IPS DF 6.9 (cell line): Measurements from ENCODE around the gene ASXL2.

Source experiments
- DNase-seq: peaks from one replicate; pipeline ENCODE4 v3.0.0-alpha.2; 2013; ENCODE audit warnings: low read depth, low spot score
- H3K27ac ChIP-seq: one replicate; pipeline ENCODE4 v1.5.1; 2013; ENCODE audit warnings: low read length, control low read depth
- H3K27me3 ChIP-seq: 2 replicates; pipeline ENCODE4 v1.6.1; 2013; ENCODE audit warnings: mild to moderate bottlenecking, low read length; ENCODE audit not compliant: control insufficient read depth, insufficient read depth
- H3K36me3 ChIP-seq: 2 replicates; pipeline ENCODE4 v1.6.1; 2013; ENCODE audit warnings: low read length; ENCODE audit not compliant: control insufficient read depth, insufficient read depth
- H3K4me1 ChIP-seq: 2 replicates; pipeline ENCODE4 v1.6.1; 2013; ENCODE audit warnings: low read length; ENCODE audit not compliant: control insufficient read depth, insufficient read depth
- H3K4me3 ChIP-seq: 2 replicates; pipeline ENCODE4 v1.5.1; 2013; ENCODE audit warnings: mild to moderate bottlenecking, low read length
- H3K9me3 ChIP-seq: 2 replicates; pipeline ENCODE4 v1.6.1; 2013; ENCODE audit warnings: low read length, inconsistent platforms; ENCODE audit not compliant: control insufficient read depth, insufficient read depth
- WGBS: extraction: QIAGEN DNeasy Blood & Tissue Kit; methylation state at CpG from one replicate; pipeline ENCODE4 v1.1.7; 2013; ENCODE audit warnings: mixed read lengths, missing lambda C conversion rate; ENCODE audit not compliant: insufficient read length, insufficient coverage; 5-methylcytosine and 5-hydroxymethylcytosine counted together

Gene ASXL2

DNA sequence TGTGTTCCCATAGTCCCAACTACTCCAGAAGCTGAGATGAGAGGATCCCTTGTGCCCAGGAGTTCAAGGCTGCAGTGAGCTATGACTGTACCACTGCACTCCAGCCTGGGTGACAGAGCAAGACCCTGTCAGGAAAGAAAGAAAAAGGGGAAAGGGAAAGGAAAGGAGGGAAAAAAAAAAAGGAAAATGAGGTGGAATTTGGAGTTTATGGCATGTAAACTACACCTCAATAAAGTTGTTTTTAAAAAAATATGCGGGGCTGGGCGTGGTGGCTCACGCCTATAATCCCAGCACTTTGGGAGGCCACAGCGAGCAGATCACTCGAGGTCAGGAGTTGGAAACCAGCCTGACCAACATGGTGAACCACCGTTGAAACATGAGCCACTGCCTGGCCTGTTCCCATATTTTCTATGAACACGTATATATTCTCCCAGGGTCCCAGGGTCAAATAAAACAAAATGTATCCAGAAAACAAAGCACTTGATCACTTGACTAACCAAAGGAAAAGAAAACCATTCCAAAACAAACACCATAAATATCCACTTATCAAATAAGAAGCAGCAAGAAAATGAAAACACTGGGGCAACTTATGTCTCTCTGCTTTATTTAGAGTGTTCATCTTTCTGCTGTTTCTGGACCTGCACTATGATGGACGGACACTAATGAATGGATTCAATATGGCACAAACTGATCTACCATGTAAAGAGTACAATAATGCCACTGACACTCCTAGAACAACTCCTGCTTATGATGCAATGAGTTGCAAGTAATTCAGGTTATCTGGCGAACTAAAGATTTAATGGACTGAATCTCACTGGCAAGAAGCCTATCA, 56.8 kb downstream of the ASXL2 start:
- no CpG with 5 or more reads among the region's 9 CpGs for WGBS
- DNase-seq, result no peak
- no peaks in the 10 kb centered on the region for H3K27me3 ChIP-seq
- no peaks in the 10 kb centered on the region for H3K9me3 ChIP-seq
- H3K27ac ChIP-seq, result no peak overlapping the region
- no peak overlapping the region for H3K4me3 ChIP-seq
- H3K4me1 ChIP-seq, result 0 out of 2 replicates have a peak, but pooled peaks cover 1% of the 10 kb centered on the region
- H3K36me3 ChIP-seq, result no peaks in the 10 kb centered on the region

DNA sequence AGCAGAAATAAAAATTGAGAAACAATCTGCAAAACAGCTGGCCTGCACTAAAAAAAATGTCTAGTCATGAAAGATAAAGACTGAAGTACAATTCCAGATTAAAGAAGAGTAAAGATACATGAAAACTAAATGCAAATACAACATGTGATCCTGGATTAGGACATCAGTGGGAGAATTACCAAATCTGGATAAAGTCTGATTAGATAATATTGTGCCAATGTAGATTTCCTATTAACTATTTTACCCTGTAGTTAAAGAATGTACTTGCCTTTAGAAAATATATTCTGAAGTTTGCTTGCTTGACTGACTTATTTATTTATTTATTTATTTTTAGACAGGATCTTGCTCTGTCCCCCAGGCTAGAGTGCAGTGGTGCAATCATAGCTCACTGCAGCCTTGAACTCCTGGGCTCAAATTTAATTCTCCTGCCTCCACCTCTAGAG, 58.7 kb downstream of the ASXL2 start:
- Histone ChIP-seq H3K4me1 (0 out of 2 replicates have a peak, but pooled peaks cover 1% of the 10 kb centered on the region), H3K36me3 (no peaks in the 10 kb centered on the region), H3K4me3 (no peak overlapping the region), H3K27me3 (no peaks in the 10 kb centered on the region), H3K9me3 (no peaks in the 10 kb centered on the region), H3K27ac (no peak overlapping the region)
- DNase-seq, result no peak

DNA sequence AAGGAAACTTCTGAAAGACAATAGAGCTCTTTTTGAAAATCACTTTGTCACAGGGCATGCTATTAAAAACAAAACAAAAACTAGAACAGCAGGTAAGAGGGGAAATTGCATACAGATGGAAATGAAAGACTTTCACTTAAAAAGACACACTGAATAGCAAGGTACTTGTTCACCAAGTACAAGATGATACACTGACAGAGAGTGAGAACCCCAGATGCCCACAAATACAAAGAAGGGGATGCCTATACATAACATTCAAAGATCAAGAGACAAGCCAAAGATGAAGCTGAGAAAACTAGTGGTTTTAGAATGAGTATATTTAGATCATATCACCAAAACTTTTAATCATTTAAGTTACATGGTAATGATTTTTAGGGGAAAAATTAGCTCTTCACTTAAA, 60.7 kb downstream of the ASXL2 start:
- Histone ChIP-seq H3K27me3 (no peaks in the 10 kb centered on the region), H3K9me3 (no peaks in the 10 kb centered on the region), H3K27ac (no peak overlapping the region), H3K4me1 (0 out of 2 replicates have a peak, but pooled peaks cover 1% of the 10 kb centered on the region), H3K4me3 (no peak overlapping the region), H3K36me3 (no peaks in the 10 kb centered on the region)
- DNase-seq, result no peak

DNA sequence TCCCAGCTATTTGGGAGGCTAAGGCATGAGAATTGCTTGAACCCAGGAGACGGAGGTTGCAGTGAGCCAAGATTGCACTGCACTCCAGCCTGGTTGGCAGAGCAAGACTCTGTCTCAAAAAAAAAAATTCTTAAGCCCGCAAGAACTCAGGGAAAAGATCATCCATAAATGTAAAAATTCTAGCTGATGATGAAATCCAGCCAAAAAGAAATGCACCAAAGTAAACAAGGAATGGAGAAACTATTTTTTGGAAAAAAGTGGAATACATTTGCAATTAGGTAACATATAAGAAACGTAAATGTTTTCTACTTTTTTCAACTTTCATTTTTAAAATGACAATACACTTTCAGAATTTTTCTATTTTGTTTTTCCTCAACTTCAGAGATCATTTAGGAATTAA, 61.3 kb downstream of the ASXL2 start:
- Histone ChIP-seq H3K4me3 (no peak overlapping the region), H3K36me3 (no peaks in the 10 kb centered on the region), H3K9me3 (no peaks in the 10 kb centered on the region), H3K27ac (no peak overlapping the region), H3K4me1 (0 out of 2 replicates have a peak, but pooled peaks cover 1% of the 10 kb centered on the region), H3K27me3 (no peaks in the 10 kb centered on the region)
- no CpG with 5 or more reads among the region's 3 CpGs for WGBS
- DNase-seq, result no peak

DNA sequence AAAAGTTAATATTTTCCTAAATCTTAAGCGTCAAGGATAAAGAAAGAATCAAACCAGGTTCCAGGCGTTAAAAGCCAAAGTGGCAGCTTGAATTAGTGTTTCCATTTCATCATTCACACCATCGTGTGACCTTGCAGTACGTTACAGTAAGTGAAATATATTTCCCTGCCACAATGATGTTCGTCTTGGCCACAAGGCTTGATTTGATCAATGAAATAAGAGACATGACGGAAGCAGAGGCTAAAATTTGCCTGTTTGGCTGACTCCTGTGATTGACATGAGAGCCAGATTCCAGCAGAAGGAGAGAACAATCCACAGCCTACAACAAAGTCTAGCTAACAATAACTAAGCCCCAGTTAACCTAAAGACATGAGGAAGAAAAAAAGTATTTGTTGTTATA, 62.0 kb downstream of the ASXL2 start:
- Histone ChIP-seq H3K27ac (no peak overlapping the region), H3K4me3 (no peak overlapping the region), H3K36me3 (no peaks in the 10 kb centered on the region), H3K27me3 (no peaks in the 10 kb centered on the region), H3K9me3 (no peaks in the 10 kb centered on the region), H3K4me1 (0 out of 2 replicates have a peak, but pooled peaks cover 1% of the 10 kb centered on the region)
- WGBS, result no CpG with 5 or more reads among the region's 6 CpGs
- no peak for DNase-seq

DNA sequence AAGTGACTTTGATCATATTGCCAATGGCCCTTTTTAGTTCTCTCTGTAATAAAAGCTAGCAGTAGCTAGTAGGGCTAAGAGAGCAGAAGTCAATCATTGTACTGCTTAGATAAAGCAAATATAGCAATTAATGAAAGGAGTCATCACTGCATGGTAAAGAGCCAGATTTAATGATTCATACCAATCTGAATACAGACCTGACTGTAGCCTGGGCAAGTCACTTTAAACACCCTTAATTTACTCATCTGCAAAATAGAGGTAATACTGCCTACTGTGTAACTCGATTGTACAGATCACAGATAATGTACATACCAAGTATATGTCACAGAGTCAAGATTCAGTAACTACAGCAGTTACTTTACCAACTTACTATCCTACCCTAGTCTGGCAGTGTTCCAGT, 63.6 kb downstream of the ASXL2 start:
- DNase-seq, result no peak
- H3K27me3 ChIP-seq, result no peaks in the 10 kb centered on the region
- 0 out of 2 replicates have a peak, but pooled peaks cover 1% of the 10 kb centered on the region for H3K4me1 ChIP-seq
- WGBS, result no CpG with 5 or more reads among the region's 1 CpG
- no peaks in the 10 kb centered on the region for H3K36me3 ChIP-seq
- no peak overlapping the region for H3K27ac ChIP-seq
- no peaks in the 10 kb centered on the region for H3K9me3 ChIP-seq
- H3K4me3 ChIP-seq, result no peak overlapping the region

DNA sequence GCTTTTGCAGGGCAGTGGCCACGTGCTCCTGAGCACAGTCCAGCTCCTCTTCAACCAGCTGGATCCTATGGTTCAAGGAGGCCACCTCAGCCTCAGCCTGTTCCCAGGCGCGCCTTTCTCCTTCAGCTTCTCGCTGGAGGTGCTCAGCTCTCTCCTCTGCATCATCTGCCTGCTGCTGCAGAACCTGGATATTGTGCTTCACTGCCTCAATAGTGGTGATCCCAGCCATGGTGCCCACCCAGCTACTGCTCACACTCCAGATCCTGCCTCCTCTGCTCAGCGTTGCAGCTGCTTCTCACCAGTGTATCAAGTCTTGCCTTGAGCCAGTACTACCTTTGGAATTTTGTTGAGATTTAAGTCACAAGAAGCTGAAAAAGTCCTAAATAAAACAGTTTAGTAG, 67.9 kb downstream of the ASXL2 start:
- no CpG with 5 or more reads among the region's 5 CpGs for WGBS
- Histone ChIP-seq H3K36me3 (no peaks in the 10 kb centered on the region), H3K27me3 (no peaks in the 10 kb centered on the region), H3K27ac (no peak overlapping the region), H3K4me1 (no peaks in the 10 kb centered on the region), H3K4me3 (no peak overlapping the region), H3K9me3 (no peaks in the 10 kb centered on the region)
- no peak for DNase-seq

DNA sequence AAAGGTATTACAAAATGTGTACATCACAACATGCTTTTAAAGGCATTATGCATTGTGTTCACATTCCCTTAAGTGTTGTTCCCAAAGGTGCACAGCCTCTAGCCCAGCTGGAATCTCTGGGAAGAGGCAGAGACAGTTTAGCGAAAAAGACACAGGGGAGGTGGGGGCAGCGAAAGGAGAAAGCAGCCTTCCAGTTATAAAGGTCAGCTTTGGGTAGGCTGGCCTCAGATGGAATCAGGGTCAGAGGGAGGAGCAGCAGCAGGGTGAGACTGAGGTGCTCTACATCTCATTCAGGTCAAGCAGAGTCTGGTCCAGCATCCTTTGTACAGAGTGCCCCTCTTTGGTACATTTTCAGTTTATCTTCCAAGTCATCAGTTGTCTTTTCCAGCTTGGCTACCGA, 68.6 kb downstream of the ASXL2 start:
- Histone ChIP-seq H3K9me3 (no peaks in the 10 kb centered on the region), H3K27ac (no peak overlapping the region), H3K36me3 (no peaks in the 10 kb centered on the region), H3K4me3 (no peak overlapping the region), H3K27me3 (no peaks in the 10 kb centered on the region), H3K4me1 (no peaks in the 10 kb centered on the region)
- DNase-seq, result no peak
- no CpG with 5 or more reads among the region's 3 CpGs for WGBS

DNA sequence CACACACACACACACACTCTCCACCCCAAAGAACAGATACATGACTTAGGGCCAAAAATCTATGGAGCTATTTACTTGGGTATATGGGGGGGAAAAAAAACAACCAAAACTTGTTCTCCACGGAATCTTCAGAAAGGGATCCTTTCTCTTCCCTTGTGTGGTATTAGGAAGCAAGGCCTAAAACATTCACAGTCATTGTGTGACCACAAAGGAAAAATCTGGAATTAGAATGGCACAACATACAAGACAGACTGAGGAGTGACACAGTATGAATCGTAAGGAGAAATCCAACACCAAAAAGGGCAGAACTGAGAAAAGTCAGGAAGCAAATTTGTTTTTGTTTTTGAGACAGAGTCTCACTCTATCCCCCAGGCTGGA, 70.3 kb downstream of the ASXL2 start:
- Histone ChIP-seq H3K9me3 (peaks cover 2% of the 10 kb centered on the region; the same call in 1 of the 2 replicates), H3K27ac (no peak overlapping the region), H3K4me3 (no peak overlapping the region), H3K4me1 (no peaks in the 10 kb centered on the region; the same call in 1 of the 2 replicates), H3K27me3 (no peaks in the 10 kb centered on the region), H3K36me3 (peaks cover 8% of the 10 kb centered on the region; the same call in 1 of the 2 replicates)
- DNase-seq, result no peak
- no CpG with 5 or more reads among the region's 2 CpGs for WGBS

DNA sequence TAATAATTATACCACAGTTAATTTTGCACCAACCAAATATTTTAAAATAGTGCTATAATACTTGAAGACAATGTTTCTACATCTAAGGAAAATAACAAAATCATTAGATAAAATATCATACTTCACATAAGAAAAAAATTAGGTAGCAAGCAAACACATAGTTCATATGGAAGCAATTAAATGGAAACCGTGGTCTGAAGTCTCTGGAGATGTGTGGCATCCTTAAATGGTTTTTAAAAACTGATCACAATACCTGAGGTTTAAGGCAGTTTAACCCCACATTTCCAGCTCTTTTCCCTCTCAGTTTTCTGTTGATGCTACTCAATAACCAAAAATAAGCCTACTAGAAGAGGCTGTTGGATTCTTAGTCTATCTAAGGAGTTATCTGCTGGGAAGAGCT, 71.3 kb downstream of the ASXL2 start:
- no peak for DNase-seq
- no CpG with 5 or more reads among the region's 1 CpG for WGBS
- H3K36me3 ChIP-seq, result peaks cover 8% of the 10 kb centered on the region; the same call in 1 of the 2 replicates
- H3K4me1 ChIP-seq, result no peaks in the 10 kb centered on the region; the same call in 1 of the 2 replicates
- H3K27me3 ChIP-seq, result no peaks in the 10 kb centered on the region
- H3K27ac ChIP-seq, result no peak overlapping the region
- H3K9me3 ChIP-seq, result peaks cover 2% of the 10 kb centered on the region; the same call in 1 of the 2 replicates
- no peak overlapping the region for H3K4me3 ChIP-seq

DNA sequence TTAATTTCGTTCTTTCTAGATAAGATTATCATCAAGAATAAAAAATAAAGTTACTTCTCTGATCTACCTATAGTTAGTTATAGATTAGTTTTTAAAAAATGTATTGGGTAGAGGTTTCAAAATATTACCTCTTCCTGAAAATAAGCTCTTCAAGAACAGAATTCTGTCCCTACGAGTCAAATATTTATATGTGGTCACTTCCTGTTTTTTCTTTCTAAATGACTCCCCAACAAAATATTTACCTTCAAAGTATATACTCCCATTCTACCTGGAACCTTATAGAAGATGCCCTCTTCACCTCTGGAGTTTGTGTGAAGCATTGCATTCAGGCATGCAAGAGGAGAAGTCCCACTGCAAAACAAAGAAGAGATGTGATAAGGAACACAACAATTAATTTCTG, 72.3 kb downstream of the ASXL2 start:
- no CpG with 5 or more reads among the region's 2 CpGs for WGBS
- no peak overlapping the region for H3K4me3 ChIP-seq
- no peak for DNase-seq

More for the DNA sequence above, 72.3 kb downstream of the ASXL2 start:
- H3K36me3 ChIP-seq, result peaks cover 8% of the 10 kb centered on the region; the same call in 1 of the 2 replicates
- no peak overlapping the region for H3K27ac ChIP-seq
- H3K27me3 ChIP-seq, result no peaks in the 10 kb centered on the region
- H3K4me1 ChIP-seq, result no peaks in the 10 kb centered on the region; the same call in 1 of the 2 replicates
- peaks cover 2% of the 10 kb centered on the region; the same call in 1 of the 2 replicates for H3K9me3 ChIP-seq
